Panc1 (cell line): ENCODE measurements around the gene C1orf167. TPM values are rescaled to one million over a fixed set of nuclear protein-coding genes. Genes with fewer than 3 reads are reported as not detected.

Experiments used
- ATAC-seq: fragments of 200-7000 bp; cut with Tn5 transposase; 2 replicates; pipeline ENCODE4 v1.9.1; 2020; ENCODE audit warnings: mild to moderate bottlenecking, moderate library complexity
- BruUV-seq: library from RNA; stranded (reverse); fragments of 400-500 nt; replicated peaks from 2 replicates; lab custom pipeline; 2021; lab: Mats Ljungman, UMichigan
- CTCF ChIA-PET: fragments of 300-600 bp; sonication (Branson Sonifier 250); formaldehyde crosslinking; loops from one replicate; lab custom pipeline; 2022; ENCODE audit warnings: antibody characterized with exemption; lab: Charles Lee
- POLR2A ChIA-PET: fragments of 300-600 bp; sonication (Branson Sonifier 250); formaldehyde crosslinking; loops from one replicate; lab custom pipeline; 2022; ENCODE audit warnings: antibody characterized with exemption; lab: Charles Lee
- DNase-seq: peaks from one replicate; pipeline ENCODE4 v3.0.0-alpha.2; 2010; ENCODE audit warnings: low read depth, low spot score
- H3K27ac ChIP-seq: 2 replicates; pipeline ENCODE4 v1.5.1; 2011; ENCODE audit warnings: mild to moderate bottlenecking, low read length, inconsistent platforms
- H3K27me3 ChIP-seq: fragments of 200-500 bp; sonication (Bioruptor generic); 2 replicates; pipeline ENCODE4 v1.6.0; 2014; ENCODE audit warnings: low read length, inconsistent platforms; ENCODE audit not compliant: control insufficient read depth, insufficient read depth
- H3K36me3 ChIP-seq: fragments of 200-500 bp; sonication (Bioruptor generic); 2 replicates; pipeline ENCODE4 v1.5.1; 2014; ENCODE audit warnings: inconsistent platforms, mild to moderate bottlenecking, low read length, moderate library complexity; ENCODE audit not compliant: control insufficient read depth, insufficient read depth
- H3K4me1 ChIP-seq: 2 replicates; pipeline ENCODE4 v1.5.1; 2011; ENCODE audit warnings: inconsistent platforms, mild to moderate bottlenecking, low read length, moderate library complexity; ENCODE audit not compliant: control insufficient read depth, insufficient read depth
- H3K4me3 ChIP-seq, 2 experiments: 2 replicates each; pipeline ENCODE4 v1.5.1; 2011 to 2012; ENCODE audit warnings: low read depth in 2 of 2, low read length in 2 of 2, mild to moderate bottlenecking in 2 of 2, inconsistent platforms in 1 of 2, moderate library complexity in 1 of 2
- H3K9me3 ChIP-seq: fragments of 200-500 bp; sonication (Bioruptor generic); 2 replicates; pipeline ENCODE4 v1.5.1; 2014; ENCODE audit warnings: low read depth, mild to moderate bottlenecking, inconsistent platforms, low read length, moderate library complexity; ENCODE audit not compliant: control insufficient read depth, insufficient read depth
- CTCF ChIP-seq: fragments of 450-650 bp; IDR thresholded peaks from 2 replicates; pipeline ENCODE4 v1.5.1; 2017; ENCODE audit warnings: mild to moderate bottlenecking
- POLR2AphosphoS5 ChIP-seq: IDR thresholded peaks from 2 replicates; pipeline ENCODE4 v1.6.1; 2012; ENCODE audit warnings: mild to moderate bottlenecking, low read depth, low read length, moderate library complexity
- REST ChIP-seq, 2 experiments: IDR thresholded peaks; 2 replicates each; pipeline ENCODE4 v1.6.1; 2011 to 2012; ENCODE audit warnings: low read depth in 2 of 2, control low read depth in 1 of 2, low read length in 1 of 2, mild to moderate bottlenecking in 1 of 2, moderate library complexity in 1 of 2; ENCODE audit not compliant: insufficient read depth in 1 of 2
- SIN3A ChIP-seq: IDR thresholded peaks from 2 replicates; pipeline ENCODE4 v1.6.1; 2012; ENCODE audit warnings: low read depth, mild to moderate bottlenecking, low read length, moderate library complexity, borderline replicate concordance; ENCODE audit not compliant: insufficient read depth
- TCF7L2 ChIP-seq: IDR thresholded peaks from 2 replicates; pipeline ENCODE4 v1.6.1; 2011; ENCODE audit warnings: mild to moderate bottlenecking, low read depth, low read length, inconsistent platforms
- in situ Hi-C: cut with HindIII; loops from 2 replicates; pipeline ENCODE4 v1.10.0; 2016; ENCODE audit warnings: low sequenced_read_pairs, low pct_unique_long_range_greater_than_20kb
- intact Hi-C: fragments of 100-400 bp; cut with micrococcal nuclease; formaldehyde crosslinking; loops from one replicate; pipeline ENCODE4 v1.10.0; 2022; ENCODE audit not compliant: unreplicated experiment
- total RNA-seq: library from RNA; stranded (reverse); gene quantifications from one replicate; pipeline ENCODE4 v1.2.1, GENCODE V29; 2021; ENCODE audit not compliant: unreplicated experiment

C1orf167 gene
- total RNA-seq, 1 experiment from 2014 or later = not detected

GRCh38 chr1:11833900-11834299, 71.9 kb downstream of the C1orf167 start:
- H3K4me3 ChIP-seq = no peak overlapping the region
- ATAC-seq (no peak), DNase-seq (no peak)
- H3K4me1 ChIP-seq = no peaks in the 10 kb centered on the region
- ChIA-PET CTCF (no interaction called here), POLR2A (interaction anchor here (0.6 kb wide), 2 partner anchors 44 to 74 kb away, joined by 3 read pairs; no protein-coding TSS in a partner anchor)
- H3K27me3 ChIP-seq = no peaks in the 10 kb centered on the region
- in situ Hi-C loops = no loop called here
- peaks cover 4% of the 10 kb centered on the region for H3K36me3 ChIP-seq
- BruUV-seq = no TSS peak
- intact Hi-C loops = no loop called here
- TF ChIP-seq CTCF (no peak), REST (IDR thresholded peaks at IDR 0.05; ENCODE audit: insufficient read depth in 1 of 2, low read depth in 2 of 2, low read length in 1 of 2) (no peak), SIN3A (no peak), TCF7L2 (no peak), POLR2AphosphoS5 (no peak)
- H3K9me3 ChIP-seq = no peaks in the 10 kb centered on the region
- H3K27ac ChIP-seq = no peak overlapping the region

GRCh38 chr1:11835441-11836225, 73.6 kb downstream of the C1orf167 start:
- TF ChIP-seq CTCF = no peak
- no peak for TF ChIP-seq REST (IDR thresholded peaks at IDR 0.05; ENCODE audit: insufficient read depth in 1 of 2, low read depth in 2 of 2, low read length in 1 of 2)
- TF ChIP-seq TCF7L2 = no peak
- no peak for TF ChIP-seq POLR2AphosphoS5
- TF ChIP-seq SIN3A = no peak
- Histone ChIP-seq H3K27me3 (no peaks in the 10 kb centered on the region), H3K36me3 (peaks cover 7% of the 10 kb centered on the region), H3K27ac (no peak overlapping the region), H3K4me3 (no peak overlapping the region), H3K4me1 (no peaks in the 10 kb centered on the region), H3K9me3 (no peaks in the 10 kb centered on the region)
- POLR2A ChIA-PET = interaction anchor here (1.2 kb wide), 1 partner anchor 69 kb away, joined by 4 read pairs; no protein-coding TSS in a partner anchor
- intact Hi-C loops = no loop called here
- in situ Hi-C loops = no loop called here
- no peak for DNase-seq
- ATAC-seq = no peak
- BruUV-seq = no TSS peak
- CTCF ChIA-PET = no interaction called here
